H9 (cell line): Measurements from ENCODE around the gene RNF213. TPM values are rescaled to one million over a fixed set of nuclear protein-coding genes. Genes with fewer than 3 reads are reported as not detected.

ENCODE experiments used
- DNase-seq: peaks from one replicate; pipeline ENCODE4 v3.0.0-alpha.2; 2017
- H2AFZ ChIP-seq: one replicate; pipeline ENCODE4 v1.6.1; 2013; ENCODE audit warnings: mild to moderate bottlenecking, low read length, control low read depth, moderate library complexity
- H2AK5ac ChIP-seq: 2 replicates; pipeline ENCODE4 v1.6.1; 2013; ENCODE audit warnings: low read length, control low read depth, mixed read lengths; ENCODE audit not compliant: insufficient read length
- H2BK120ac ChIP-seq: one replicate; pipeline ENCODE4 v1.6.1; 2013; ENCODE audit warnings: low read depth, mild to moderate bottlenecking, low read length, control low read depth, inconsistent platforms; ENCODE audit not compliant: poor library complexity, severe bottlenecking
- H2BK12ac ChIP-seq: 2 replicates; pipeline ENCODE4 v1.6.1; 2013; ENCODE audit warnings: low read length, control low read depth, mixed read lengths, low read depth; ENCODE audit not compliant: insufficient read length
- H2BK15ac ChIP-seq: 2 replicates; pipeline ENCODE4 v1.6.1; 2013; ENCODE audit warnings: low read depth, low read length, control low read depth
- H2BK20ac ChIP-seq: one replicate; pipeline ENCODE4 v1.6.1; 2013; ENCODE audit warnings: low read depth, mild to moderate bottlenecking, low read length, control low read depth, inconsistent platforms; ENCODE audit not compliant: poor library complexity, severe bottlenecking
- H2BK5ac ChIP-seq: 2 replicates; pipeline ENCODE4 v1.6.1; 2013; ENCODE audit warnings: low read length, control low read depth, mixed read lengths; ENCODE audit not compliant: insufficient read length
- H3K14ac ChIP-seq: 2 replicates; pipeline ENCODE4 v1.6.1; 2013; ENCODE audit warnings: low read length, control low read depth; ENCODE audit not compliant: insufficient read depth
- H3K18ac ChIP-seq: 2 replicates; pipeline ENCODE4 v1.6.1; 2013; ENCODE audit warnings: low read depth, mild to moderate bottlenecking, mixed read lengths, low read length, control low read depth; ENCODE audit not compliant: insufficient read length
- H3K23ac ChIP-seq: 2 replicates; pipeline ENCODE4 v1.6.1; 2013; ENCODE audit warnings: low read length, control low read depth, mixed read lengths, low read depth; ENCODE audit not compliant: insufficient read length
- H3K23me2 ChIP-seq: 2 replicates; pipeline ENCODE4 v1.6.1; 2013; ENCODE audit warnings: low read depth, mild to moderate bottlenecking, mixed read lengths, low read length, control low read depth; ENCODE audit not compliant: insufficient read length, poor library complexity, severe bottlenecking
- H3K27ac ChIP-seq: 2 replicates; pipeline ENCODE4 v1.5.1; 2013; ENCODE audit warnings: low read length, control low read depth, mixed read lengths, low read depth; ENCODE audit not compliant: insufficient read length
- H3K27me3 ChIP-seq: 2 replicates; pipeline ENCODE4 v1.6.1; 2013; ENCODE audit warnings: low read length, control low read depth, inconsistent platforms; ENCODE audit not compliant: insufficient read depth
- H3K4ac ChIP-seq: 2 replicates; pipeline ENCODE4 v1.6.1; 2013; ENCODE audit warnings: low read depth, mild to moderate bottlenecking, control low read depth, inconsistent platforms, low read length, moderate library complexity
- H3K4me1 ChIP-seq: 2 replicates; pipeline ENCODE4 v1.6.1; 2013; ENCODE audit warnings: low read length, control low read depth, inconsistent platforms; ENCODE audit not compliant: insufficient read depth
- H3K4me2 ChIP-seq: 2 replicates; pipeline ENCODE4 v1.6.1; 2013; ENCODE audit warnings: low read length, control low read depth, mixed read lengths; ENCODE audit not compliant: insufficient read length, insufficient read depth
- H3K56ac ChIP-seq: 2 replicates; pipeline ENCODE4 v1.6.1; 2013; ENCODE audit warnings: low read depth, mild to moderate bottlenecking, mixed read lengths, low read length, control low read depth; ENCODE audit not compliant: insufficient read length
- H3K79me1 ChIP-seq: 2 replicates; pipeline ENCODE4 v1.6.1; 2013; ENCODE audit warnings: low read depth, mild to moderate bottlenecking, moderate library complexity, low read length, control low read depth, inconsistent platforms; ENCODE audit not compliant: insufficient read depth, poor library complexity, severe bottlenecking
- H3K79me2 ChIP-seq: 2 replicates; pipeline ENCODE4 v1.6.1; 2013; ENCODE audit warnings: low read length, control low read depth, inconsistent platforms; ENCODE audit not compliant: insufficient read depth
- H3K9ac ChIP-seq: 2 replicates; pipeline ENCODE4 v1.6.1; 2013; ENCODE audit warnings: low read length, control low read depth, mixed read lengths; ENCODE audit not compliant: insufficient read length; ENCODE audit errors: extremely low read depth
- H3K9me3 ChIP-seq: one replicate; pipeline ENCODE4 v1.6.1; 2013; ENCODE audit warnings: low read depth, low read length, inconsistent platforms; ENCODE audit not compliant: control insufficient read depth
- H3T11ph ChIP-seq: one replicate; pipeline ENCODE4 v1.6.1; 2013; ENCODE audit warnings: mild to moderate bottlenecking, low read length, control low read depth, inconsistent platforms
- H4K20me1 ChIP-seq: one replicate; pipeline ENCODE4 v1.6.1; 2013; ENCODE audit not compliant: control insufficient read depth, insufficient read length, insufficient read depth
- H4K5ac ChIP-seq: 2 replicates; pipeline ENCODE4 v1.6.1; 2013; ENCODE audit warnings: low read depth, mild to moderate bottlenecking, mixed read lengths, low read length, control low read depth; ENCODE audit not compliant: insufficient read length
- H4K8ac ChIP-seq: replicated peaks from 2 replicates; pipeline ENCODE4 v1.6.1; 2013; ENCODE audit warnings: low read length, control low read depth, mixed read lengths, low read depth; ENCODE audit not compliant: insufficient read length
- H4K91ac ChIP-seq: 2 replicates; pipeline ENCODE4 v1.6.1; 2013; ENCODE audit warnings: low read depth, mild to moderate bottlenecking, moderate library complexity, mixed read lengths, low read length, control low read depth; ENCODE audit not compliant: insufficient read length
- H3K27ac Mint-ChIP-seq, 3 experiments: 2 replicates in 2 of 3; 3 replicates in 1 of 3; pipeline ENCODE4 v1.8.0; 2020 to 2021; ENCODE audit warnings: mixed read lengths in 3 of 3, mild to moderate bottlenecking in 1 of 3, moderate library complexity in 1 of 3
- H3K27me3 Mint-ChIP-seq: 2 replicates; pipeline ENCODE4 v1.8.0; 2021; ENCODE audit warnings: low read depth, mild to moderate bottlenecking, moderate library complexity, mixed read lengths
- H3K36me3 Mint-ChIP-seq, 3 experiments: 2 replicates in 2 of 3; 3 replicates in 1 of 3; pipeline ENCODE4 v1.8.0; 2020 to 2021; ENCODE audit warnings: low read depth in 3 of 3, mixed read lengths in 3 of 3; ENCODE audit not compliant: insufficient read depth in 1 of 3
- H3K4me1 Mint-ChIP-seq, 2 experiments: 2 replicates each; pipeline ENCODE4 v1.8.0; 2020; ENCODE audit warnings: mixed read lengths in 2 of 2
- H3K4me3 Mint-ChIP-seq, 2 experiments: 2 replicates in 1 of 2; 3 replicates in 1 of 2; pipeline ENCODE4 v1.8.0; 2020 to 2021; ENCODE audit warnings: mild to moderate bottlenecking in 2 of 2, mixed read lengths in 2 of 2, moderate library complexity in 1 of 2
- H3K9me3 Mint-ChIP-seq, 2 experiments: 2 replicates in 1 of 2; 3 replicates in 1 of 2; pipeline ENCODE4 v1.8.0; 2020; ENCODE audit warnings: mild to moderate bottlenecking in 2 of 2, mixed read lengths in 2 of 2, moderate library complexity in 1 of 2
- WGBS: extraction: QIAGEN DNeasy Blood & Tissue Kit; methylation state at CpG from one replicate; pipeline ENCODE4 v1.1.7; 2013; ENCODE audit warnings: missing lambda C conversion rate, low lambda C conversion rate, mixed read lengths; ENCODE audit not compliant: insufficient read length; ENCODE audit errors: extremely low coverage; 5-methylcytosine and 5-hydroxymethylcytosine counted together
- total RNA-seq: library from RNA; stranded (reverse); gene quantifications from 2 replicates; pipeline ENCODE4 v1.2.1, GENCODE V29; 2021
- TF ChIP-seq, protein P1 (sequence below): fragments of 200-600 bp; sonication (generic); conservative IDR thresholded peaks from 3 replicates; pipeline ENCODE4 v1.8.0; 2021; ENCODE audit warnings: antibody characterized with exemption, mild to moderate bottlenecking

RNF213 gene
- total RNA-seq, 1 experiment from 2014 or later: 34.3 TPM

DNA sequence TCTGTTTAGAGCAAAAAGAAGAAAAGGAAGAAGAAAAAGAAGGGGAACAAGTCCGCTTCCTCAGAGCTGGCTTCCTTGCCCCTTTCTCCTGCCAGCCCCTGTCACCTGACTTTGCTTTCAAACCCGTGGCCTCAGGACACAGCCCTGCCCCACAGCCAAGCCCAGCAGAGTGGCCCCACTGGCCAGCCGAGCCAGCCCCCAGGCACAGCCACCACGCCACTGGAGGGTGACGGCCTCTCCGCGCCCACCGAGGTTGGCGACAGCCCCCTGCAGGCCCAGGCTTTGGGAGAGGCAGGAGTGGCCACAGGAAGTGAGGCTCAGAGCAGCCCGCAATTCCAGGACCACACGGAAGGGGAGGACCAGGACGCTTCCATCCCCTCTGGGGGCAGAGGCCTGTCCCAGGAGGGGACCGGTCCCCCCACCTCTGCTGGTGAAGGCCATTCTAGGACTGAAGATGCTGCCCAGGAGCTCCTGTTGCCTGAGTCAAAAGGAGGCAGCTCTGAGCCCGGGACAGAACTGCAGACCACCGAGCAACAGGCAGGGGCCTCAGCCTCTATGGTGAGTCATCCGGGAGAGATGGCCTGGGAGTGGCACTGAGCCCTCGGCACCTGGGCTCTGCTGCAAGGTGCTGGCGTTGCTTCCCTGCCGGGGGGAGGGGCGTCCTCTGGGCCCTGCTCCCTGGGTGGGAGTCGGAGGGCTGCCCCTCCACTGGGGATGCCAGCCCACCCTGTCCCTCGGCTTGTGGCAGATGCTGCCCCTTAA lies 27.3 kb downstream of the RNF213 start:
- no peak overlapping the region for H2AK5ac ChIP-seq
- H3K4me3 Mint-ChIP-seq: no peak overlapping the region

More for the DNA sequence above, 27.3 kb downstream of the RNF213 start:
- no peak overlapping the region for H2BK20ac ChIP-seq
- H3K23me2 ChIP-seq: no peaks in the 10 kb centered on the region
- H4K20me1 ChIP-seq: peaks cover 3% of the 10 kb centered on the region
- Mint-ChIP-seq H3K27ac (peak overlapping the region; percentile 8 to 42 (median 18); a peak in 5 of 7 replicates), H3K27me3 (no peaks in the 10 kb centered on the region; the same call in 1 of the 2 replicates), H3K4me1 (peaks cover 6 to 14% of the 10 kb centered on the region in 2 experiments), H3K9me3 (no peaks in the 10 kb centered on the region), H3K36me3 (peaks cover 21 to 41% (median 39%) of the 10 kb centered on the region in 3 experiments)
- H3K79me2 ChIP-seq: no peaks in the 10 kb centered on the region
- DNase-seq: no peak
- H3K18ac ChIP-seq: no peak overlapping the region
- H3K27me3 ChIP-seq: no peaks in the 10 kb centered on the region
- no peak overlapping the region for H2BK12ac ChIP-seq
- H3T11ph ChIP-seq: no peak overlapping the region
- H4K8ac ChIP-seq: no peak overlapping the region
- no peak overlapping the region for H2BK120ac ChIP-seq
- no peak overlapping the region for H3K14ac ChIP-seq
- no peaks in the 10 kb centered on the region for H3K79me1 ChIP-seq
- H2BK15ac ChIP-seq: no peak overlapping the region
- no peak overlapping the region for H3K56ac ChIP-seq
- no peak overlapping the region for H3K27ac ChIP-seq
- H3K4ac ChIP-seq: no peak overlapping the region
- no peak overlapping the region for H4K5ac ChIP-seq
- TF ChIP-seq, protein P1, sequence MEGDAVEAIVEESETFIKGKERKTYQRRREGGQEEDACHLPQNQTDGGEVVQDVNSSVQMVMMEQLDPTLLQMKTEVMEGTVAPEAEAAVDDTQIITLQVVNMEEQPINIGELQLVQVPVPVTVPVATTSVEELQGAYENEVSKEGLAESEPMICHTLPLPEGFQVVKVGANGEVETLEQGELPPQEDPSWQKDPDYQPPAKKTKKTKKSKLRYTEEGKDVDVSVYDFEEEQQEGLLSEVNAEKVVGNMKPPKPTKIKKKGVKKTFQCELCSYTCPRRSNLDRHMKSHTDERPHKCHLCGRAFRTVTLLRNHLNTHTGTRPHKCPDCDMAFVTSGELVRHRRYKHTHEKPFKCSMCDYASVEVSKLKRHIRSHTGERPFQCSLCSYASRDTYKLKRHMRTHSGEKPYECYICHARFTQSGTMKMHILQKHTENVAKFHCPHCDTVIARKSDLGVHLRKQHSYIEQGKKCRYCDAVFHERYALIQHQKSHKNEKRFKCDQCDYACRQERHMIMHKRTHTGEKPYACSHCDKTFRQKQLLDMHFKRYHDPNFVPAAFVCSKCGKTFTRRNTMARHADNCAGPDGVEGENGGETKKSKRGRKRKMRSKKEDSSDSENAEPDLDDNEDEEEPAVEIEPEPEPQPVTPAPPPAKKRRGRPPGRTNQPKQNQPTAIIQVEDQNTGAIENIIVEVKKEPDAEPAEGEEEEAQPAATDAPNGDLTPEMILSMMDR: no peak
- H2BK5ac ChIP-seq: no peak overlapping the region
- no CpG with 5 or more reads among the region's 22 CpGs for WGBS
- H2AFZ ChIP-seq: no peak overlapping the region
- no peaks in the 10 kb centered on the region for H3K9me3 ChIP-seq
- no peak overlapping the region for H3K4me2 ChIP-seq
- no peak overlapping the region for H3K9ac ChIP-seq
- H3K23ac ChIP-seq: no peak overlapping the region
- no peaks in the 10 kb centered on the region for H3K4me1 ChIP-seq
- H4K91ac ChIP-seq: no peak overlapping the region
